IPS-15b (cell line): ENCODE results near the gene LHCGR.

Source experiments
- H3K27me3 ChIP-seq: one replicate; pipeline ENCODE4 v1.6.1; 2013; ENCODE audit warnings: low read length; ENCODE audit not compliant: control insufficient read depth, insufficient read depth
- H3K36me3 ChIP-seq: one replicate; pipeline ENCODE4 v1.6.1; 2013; ENCODE audit warnings: low read length; ENCODE audit not compliant: control insufficient read depth, insufficient read depth
- H3K4me1 ChIP-seq: one replicate; pipeline ENCODE4 v1.6.1; 2013; ENCODE audit warnings: mild to moderate bottlenecking, low read length; ENCODE audit not compliant: control insufficient read depth, insufficient read depth
- H3K4me3 ChIP-seq: one replicate; pipeline ENCODE4 v1.5.1; 2013; ENCODE audit warnings: low read depth, low read length
- H3K9ac ChIP-seq: one replicate; pipeline ENCODE4 v1.6.1; 2013; ENCODE audit warnings: low read depth, mild to moderate bottlenecking, low read length
- H3K9me3 ChIP-seq: one replicate; pipeline ENCODE4 v1.6.1; 2013; ENCODE audit warnings: mild to moderate bottlenecking, low read length; ENCODE audit not compliant: control insufficient read depth, insufficient read depth

LHCGR gene

DNA sequence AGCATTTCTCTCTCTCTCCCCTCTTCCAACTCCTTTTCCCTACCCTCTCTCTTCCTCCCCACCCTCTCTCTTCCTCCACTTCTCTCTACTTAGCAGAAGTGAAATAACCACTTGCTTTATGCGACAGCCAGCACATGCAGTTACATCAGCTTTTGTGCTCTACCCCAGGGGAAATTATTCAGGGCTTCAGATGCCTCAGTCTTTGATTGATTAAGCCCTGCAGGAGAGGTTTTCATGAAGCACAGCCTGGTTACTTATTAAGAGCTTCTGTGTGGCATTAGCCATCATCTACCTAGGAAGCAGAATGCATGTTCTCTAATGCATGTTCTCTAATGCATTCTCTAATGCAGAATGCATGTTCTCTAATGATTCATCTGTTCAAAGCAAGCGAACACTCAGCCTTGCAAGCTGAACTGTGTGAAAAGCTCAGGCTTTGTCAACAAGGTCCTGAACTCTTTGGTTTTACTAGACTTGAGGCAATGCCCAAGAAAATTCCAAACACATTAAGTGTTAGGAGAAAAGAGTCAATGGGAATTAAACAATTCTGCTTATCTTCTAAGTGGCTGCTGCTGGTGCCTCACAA is 56.1 kb downstream of the LHCGR start:
- no peaks in the 10 kb centered on the region for H3K36me3 ChIP-seq
- peaks cover 10% of the 10 kb centered on the region for H3K4me1 ChIP-seq
- no peaks in the 10 kb centered on the region for H3K9me3 ChIP-seq
- no peak overlapping the region for H3K9ac ChIP-seq
- H3K4me3 ChIP-seq: no peak overlapping the region
- no peaks in the 10 kb centered on the region for H3K27me3 ChIP-seq

DNA sequence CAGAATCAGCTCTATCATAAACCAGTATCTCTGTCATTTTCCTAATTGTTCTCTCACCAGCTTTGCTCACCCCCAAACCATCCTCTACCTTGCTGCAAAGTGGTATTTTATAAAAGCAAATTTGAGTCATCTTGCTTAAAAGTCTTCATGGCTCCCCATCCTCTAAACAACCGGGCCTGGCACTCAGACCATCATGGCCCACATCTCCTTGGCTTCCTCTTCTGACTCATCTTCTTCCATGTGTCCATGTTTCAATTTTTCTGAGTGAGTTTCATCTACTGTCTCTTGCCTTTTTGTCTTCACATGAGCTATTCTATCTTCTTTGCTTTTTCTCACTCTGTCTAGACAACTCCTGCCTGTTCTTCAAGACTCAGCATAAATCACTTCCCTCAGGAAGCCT is 58.6 kb downstream of the LHCGR start:
- Histone ChIP-seq H3K36me3 (no peaks in the 10 kb centered on the region), H3K9ac (no peak overlapping the region), H3K4me1 (peaks cover 28% of the 10 kb centered on the region), H3K27me3 (no peaks in the 10 kb centered on the region), H3K9me3 (no peaks in the 10 kb centered on the region), H3K4me3 (no peak overlapping the region)

DNA sequence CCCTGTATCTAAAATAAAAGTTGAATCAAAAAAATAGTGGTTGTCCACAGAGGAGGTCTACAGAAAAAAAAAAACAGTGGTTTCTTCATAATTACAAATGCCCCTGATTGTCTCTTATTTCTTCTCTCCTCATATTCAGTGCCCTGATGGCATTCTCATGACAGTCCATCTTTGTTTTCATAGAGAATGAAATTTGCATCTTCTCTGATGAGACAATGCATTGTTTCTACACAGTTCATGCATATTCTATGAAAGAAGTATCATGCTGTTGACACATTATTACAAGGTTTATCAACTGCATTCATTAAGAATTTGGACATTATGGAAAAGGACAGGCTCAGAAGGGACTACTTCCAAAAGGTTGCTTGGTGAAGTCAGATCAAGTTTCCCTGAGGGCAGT is 59.5 kb downstream of the LHCGR start:
- no peaks in the 10 kb centered on the region for H3K36me3 ChIP-seq
- H3K4me3 ChIP-seq: no peak overlapping the region
- peaks cover 28% of the 10 kb centered on the region for H3K4me1 ChIP-seq
- H3K9me3 ChIP-seq: no peaks in the 10 kb centered on the region
- no peak overlapping the region for H3K9ac ChIP-seq
- H3K27me3 ChIP-seq: no peaks in the 10 kb centered on the region

DNA sequence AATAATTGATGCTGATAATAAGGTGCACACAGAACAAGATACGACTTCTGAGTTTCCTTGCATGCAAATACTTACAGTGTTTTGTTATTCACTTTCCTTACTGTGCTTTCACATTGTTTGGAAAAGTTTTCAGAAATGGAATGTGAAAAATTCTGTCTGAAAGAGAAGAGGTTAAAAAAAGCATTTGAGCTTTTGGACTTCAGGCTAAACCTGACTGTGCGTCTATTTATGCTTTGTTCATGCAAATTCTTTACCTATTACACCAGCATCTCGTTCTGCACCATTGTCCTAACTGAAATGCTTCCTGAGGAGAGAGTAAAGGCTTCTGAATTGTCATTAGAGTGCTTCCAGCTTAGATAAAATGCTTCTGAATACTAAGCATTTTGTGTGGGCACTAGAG is 61.4 kb downstream of the LHCGR start:
- Histone ChIP-seq H3K9me3 (no peaks in the 10 kb centered on the region), H3K36me3 (no peaks in the 10 kb centered on the region), H3K4me3 (no peak overlapping the region), H3K27me3 (no peaks in the 10 kb centered on the region), H3K4me1 (peaks cover 24% of the 10 kb centered on the region), H3K9ac (no peak overlapping the region)

DNA sequence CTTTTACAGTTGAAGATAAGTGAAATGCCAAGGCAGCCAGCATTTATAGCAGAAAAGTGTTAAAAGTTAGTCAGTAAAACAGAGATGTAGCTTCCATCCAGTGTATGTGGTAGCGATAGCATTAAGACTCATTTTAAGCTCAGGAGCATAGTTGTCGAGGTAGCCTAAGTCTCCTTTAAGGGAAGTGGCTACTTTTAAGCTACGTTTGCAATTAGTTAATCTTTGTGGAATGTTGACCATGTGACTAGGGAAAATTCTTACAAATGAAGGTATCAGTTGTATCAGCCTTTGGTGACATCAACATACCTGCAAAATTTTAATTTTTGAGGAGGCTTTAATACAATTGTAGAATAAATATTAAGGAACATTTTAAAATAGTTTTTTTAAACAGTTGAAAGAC is 61.9 kb downstream of the LHCGR start:
- Histone ChIP-seq H3K4me1 (peaks cover 23% of the 10 kb centered on the region), H3K27me3 (no peaks in the 10 kb centered on the region), H3K9ac (no peak overlapping the region), H3K9me3 (no peaks in the 10 kb centered on the region), H3K4me3 (no peak overlapping the region), H3K36me3 (no peaks in the 10 kb centered on the region)

DNA sequence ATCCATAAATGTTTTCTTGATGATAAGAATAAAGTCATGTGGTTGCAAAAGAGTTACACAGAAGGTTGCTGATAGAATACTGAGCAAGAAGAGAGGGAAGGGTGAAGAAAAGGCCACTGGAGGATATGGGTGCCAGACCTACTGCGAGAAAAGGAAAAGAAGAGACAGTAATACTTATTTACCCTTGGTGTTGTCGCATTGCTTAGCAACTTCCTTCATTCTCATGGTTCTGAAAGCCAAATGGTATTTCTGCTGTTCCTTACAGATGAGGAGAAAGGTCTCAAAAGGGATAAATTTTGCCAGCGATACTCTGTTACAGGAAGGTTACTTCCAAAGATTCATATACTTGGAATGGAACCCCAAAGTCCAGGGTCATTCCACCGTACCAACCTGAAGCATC is 62.5 kb downstream of the LHCGR start:
- Histone ChIP-seq H3K4me3 (no peak overlapping the region), H3K27me3 (no peaks in the 10 kb centered on the region), H3K9ac (no peak overlapping the region), H3K4me1 (peaks cover 23% of the 10 kb centered on the region), H3K9me3 (no peaks in the 10 kb centered on the region), H3K36me3 (no peaks in the 10 kb centered on the region)

DNA sequence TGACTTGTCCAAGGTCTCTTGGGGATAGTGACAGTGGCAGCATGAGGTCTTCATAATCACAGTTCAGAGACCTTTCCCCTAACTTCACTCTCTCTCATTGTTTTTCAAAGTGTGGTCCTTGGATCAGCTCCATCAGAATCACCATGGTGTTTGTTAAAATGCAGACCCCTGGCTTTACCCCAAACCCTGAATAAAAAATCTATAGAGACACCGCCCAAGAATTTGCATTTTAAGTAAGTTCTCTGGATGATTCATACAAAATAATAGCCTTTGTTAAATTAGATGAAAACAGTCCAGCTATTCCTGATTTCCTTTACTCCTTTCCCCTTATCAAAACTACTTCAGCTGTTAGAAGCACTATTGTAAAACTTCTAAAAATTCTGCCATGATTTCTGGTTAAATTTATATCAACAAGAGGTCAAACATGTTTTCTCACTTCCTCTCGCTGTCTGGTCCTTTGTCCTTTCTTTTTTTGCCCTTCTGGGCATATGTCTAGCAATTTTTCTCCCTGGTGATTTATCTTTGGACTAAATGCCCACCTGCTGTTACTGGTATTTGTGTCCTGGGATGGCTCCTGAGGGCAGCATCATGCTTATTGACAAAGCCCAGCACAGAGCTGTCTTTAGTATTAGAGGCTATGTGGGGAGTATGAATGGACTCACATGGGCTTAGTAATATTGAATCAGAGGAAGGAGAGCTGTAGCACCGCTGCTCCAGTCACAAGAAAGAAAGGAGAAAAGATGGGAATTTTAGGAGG is 63.4 kb downstream of the LHCGR start:
- peaks cover 23% of the 10 kb centered on the region for H3K4me1 ChIP-seq
- H3K4me3 ChIP-seq: no peak overlapping the region
- H3K36me3 ChIP-seq: no peaks in the 10 kb centered on the region
- no peaks in the 10 kb centered on the region for H3K27me3 ChIP-seq
- H3K9me3 ChIP-seq: no peaks in the 10 kb centered on the region
- H3K9ac ChIP-seq: no peak overlapping the region

DNA sequence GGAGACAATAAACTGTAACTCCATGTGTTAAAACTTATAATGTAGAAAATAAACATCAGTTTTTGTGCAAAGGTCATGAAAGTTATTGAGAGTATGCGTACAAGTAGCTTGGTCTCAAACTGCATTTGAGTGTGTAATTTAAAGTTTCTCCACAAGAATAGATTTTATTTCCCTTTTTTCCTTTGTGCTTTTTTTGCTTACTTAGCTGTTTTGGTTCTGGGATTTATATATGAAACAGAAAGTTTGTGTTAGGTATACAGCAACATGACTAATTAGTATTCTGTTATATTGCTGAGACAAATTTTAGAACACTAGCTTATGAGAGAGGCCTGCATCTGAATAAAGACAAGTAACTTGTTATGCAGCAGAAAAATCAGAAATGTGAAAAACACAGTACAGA is 70.4 kb downstream of the LHCGR start:
- H3K9me3 ChIP-seq: no peaks in the 10 kb centered on the region
- no peaks in the 10 kb centered on the region for H3K27me3 ChIP-seq
- H3K4me3 ChIP-seq: no peak overlapping the region
- no peaks in the 10 kb centered on the region for H3K36me3 ChIP-seq
- no peak overlapping the region for H3K9ac ChIP-seq
- no peaks in the 10 kb centered on the region for H3K4me1 ChIP-seq

DNA sequence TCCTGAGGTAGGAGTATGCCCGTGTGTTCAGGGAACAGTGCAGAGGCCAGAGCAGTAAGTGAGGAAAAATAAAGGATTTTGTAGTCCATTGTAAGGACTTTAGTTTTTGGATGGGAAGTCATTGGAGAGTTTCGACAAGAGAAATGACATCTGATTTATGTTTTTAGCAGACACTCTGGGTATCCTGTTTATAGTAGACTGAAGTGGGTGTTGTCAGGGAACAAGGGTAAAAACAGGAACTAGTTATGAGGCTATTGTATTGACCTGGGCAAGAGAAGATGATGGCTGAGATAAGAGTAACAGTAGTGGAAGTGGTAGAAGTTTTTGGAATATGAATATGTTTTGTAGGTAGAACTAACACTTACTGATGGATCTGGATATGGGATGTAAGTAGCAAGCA is 78.1 kb downstream of the LHCGR start:
- H3K9ac ChIP-seq: no peak overlapping the region

DNA sequence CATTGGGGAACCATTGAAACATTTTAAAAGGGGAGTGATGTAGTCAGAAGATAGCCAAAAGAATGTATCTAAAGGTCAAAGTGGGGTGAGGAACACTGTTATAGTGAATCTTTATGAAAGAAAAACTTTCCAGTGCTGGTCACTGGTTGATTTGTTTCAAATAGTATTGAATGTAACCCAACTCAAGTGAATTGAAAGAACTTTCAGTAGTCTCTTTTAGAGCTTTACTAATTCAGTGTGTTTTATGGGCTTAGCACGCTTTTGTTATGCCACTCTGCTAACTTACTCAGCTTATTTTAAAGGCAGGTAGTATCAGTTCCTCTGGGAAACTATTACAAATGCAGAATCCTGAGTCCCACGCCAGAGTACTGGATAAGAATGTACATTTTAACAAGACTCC is 80.6 kb downstream of the LHCGR start:
- no peaks in the 10 kb centered on the region for H3K4me1 ChIP-seq
- no peaks in the 10 kb centered on the region for H3K9me3 ChIP-seq
- H3K9ac ChIP-seq: no peak overlapping the region
- H3K4me3 ChIP-seq: no peak overlapping the region
- H3K27me3 ChIP-seq: no peaks in the 10 kb centered on the region
- no peaks in the 10 kb centered on the region for H3K36me3 ChIP-seq

More for the DNA sequence above, 78.1 kb downstream of the LHCGR start:
- H3K4me3 ChIP-seq: no peak overlapping the region
- no peaks in the 10 kb centered on the region for H3K4me1 ChIP-seq
- no peaks in the 10 kb centered on the region for H3K9me3 ChIP-seq
- no peaks in the 10 kb centered on the region for H3K36me3 ChIP-seq
- no peaks in the 10 kb centered on the region for H3K27me3 ChIP-seq

DNA sequence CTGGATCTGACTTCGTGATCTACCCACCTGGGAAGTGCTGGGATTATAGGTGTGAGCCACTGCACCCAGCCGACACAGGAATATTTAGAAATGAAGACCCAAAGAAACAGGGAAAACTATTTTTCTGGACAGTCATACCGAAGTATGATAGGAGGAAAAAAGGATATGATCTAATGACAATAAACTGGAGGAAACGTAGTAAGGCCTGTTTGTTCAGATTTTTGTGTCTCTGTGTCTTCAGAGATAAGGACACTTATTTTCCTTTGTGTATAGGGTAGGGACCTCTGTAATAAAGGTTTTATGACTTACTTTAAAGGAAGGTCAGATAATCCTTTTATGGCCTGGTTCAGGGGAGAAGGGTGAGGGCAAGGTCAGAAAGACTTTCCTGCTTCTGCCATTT is 81.9 kb downstream of the LHCGR start:
- Histone ChIP-seq H3K9me3 (no peaks in the 10 kb centered on the region), H3K4me3 (no peak overlapping the region)

DNA sequence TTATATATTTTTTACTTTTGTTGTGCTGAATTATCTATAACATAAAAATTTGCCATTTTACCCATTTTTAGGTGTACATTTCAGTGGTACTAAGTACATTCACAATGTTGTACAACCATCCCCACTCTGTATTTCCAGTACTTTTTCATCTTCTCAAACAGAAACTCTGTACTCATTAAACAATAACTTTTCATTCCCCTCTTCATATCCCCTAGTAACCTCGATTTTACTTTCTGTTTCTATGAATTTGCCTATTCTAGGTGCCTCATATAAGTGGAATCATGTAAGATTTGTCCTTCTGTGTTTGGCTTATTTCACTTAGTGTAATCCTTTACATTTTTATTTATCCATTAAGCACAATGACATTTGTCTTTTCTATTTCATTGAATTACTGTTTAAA is 86.5 kb downstream of the LHCGR start:
- Histone ChIP-seq H3K36me3 (no peaks in the 10 kb centered on the region), H3K4me1 (no peaks in the 10 kb centered on the region), H3K9me3 (no peaks in the 10 kb centered on the region), H3K27me3 (no peaks in the 10 kb centered on the region), H3K9ac (no peak overlapping the region), H3K4me3 (no peak overlapping the region)

More for the DNA sequence above, 81.9 kb downstream of the LHCGR start:
- Histone ChIP-seq H3K4me1 (no peaks in the 10 kb centered on the region), H3K9ac (no peak overlapping the region), H3K27me3 (no peaks in the 10 kb centered on the region), H3K36me3 (no peaks in the 10 kb centered on the region)
